Measurements from ENCODE around the gene SHOC2. TPM values are rescaled to one million over a fixed set of nuclear protein-coding genes. Genes with fewer than 3 reads are reported as not detected.
"Not testable (repeated sequence)": the region's sequence is repeated elsewhere in the genome, so short reads cannot be mapped to it uniquely, and the experiment has no call there.

Gene SHOC2
- total RNA-seq, 1 experiment from 2014 or later = 17.9 TPM

GRCh38 chr10:110897184-110897583 lies 22.2 kb upstream of the SHOC2 start:
- no peak for DNase-seq (ENCODE audit: low read depth)
- in situ Hi-C loops (cut with HindIII; ENCODE audit: low pct_unique_long_range_greater_than_20kb, low sequenced_read_pairs) = no loop called here

DNA sequence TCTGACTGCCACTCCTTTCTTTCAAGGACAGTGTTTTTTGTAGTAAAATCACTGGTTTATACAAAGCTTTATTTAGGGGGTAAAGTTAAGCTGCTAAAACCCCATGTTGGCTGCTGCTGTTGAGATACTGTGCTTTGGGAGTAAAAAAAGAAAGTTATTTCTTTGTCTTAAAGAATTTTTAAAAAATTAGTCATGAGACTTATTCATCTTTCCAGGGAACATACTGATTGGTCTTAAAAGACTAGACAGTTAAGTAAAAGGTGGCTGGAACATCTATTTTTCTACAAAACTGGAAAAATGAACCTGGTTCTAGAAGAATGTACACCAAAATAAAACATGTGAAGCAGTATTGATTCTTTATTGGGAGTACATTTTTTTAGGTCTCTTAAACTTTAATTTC lies 21.0 kb upstream of the SHOC2 start:
- in situ Hi-C loops (cut with HindIII; ENCODE audit: low pct_unique_long_range_greater_than_20kb, low sequenced_read_pairs) = no loop called here

GRCh38 chr10:110900983-110901382 lies 18.4 kb upstream of the SHOC2 start:
- in situ Hi-C loops (cut with HindIII; ENCODE audit: low pct_unique_long_range_greater_than_20kb, low sequenced_read_pairs) = no loop called here
- DNase-seq (ENCODE audit: low read depth) = no peak

More for the DNA sequence above, 21.0 kb upstream of the SHOC2 start:
- DNase-seq (ENCODE audit: low read depth) = no peak

DNA sequence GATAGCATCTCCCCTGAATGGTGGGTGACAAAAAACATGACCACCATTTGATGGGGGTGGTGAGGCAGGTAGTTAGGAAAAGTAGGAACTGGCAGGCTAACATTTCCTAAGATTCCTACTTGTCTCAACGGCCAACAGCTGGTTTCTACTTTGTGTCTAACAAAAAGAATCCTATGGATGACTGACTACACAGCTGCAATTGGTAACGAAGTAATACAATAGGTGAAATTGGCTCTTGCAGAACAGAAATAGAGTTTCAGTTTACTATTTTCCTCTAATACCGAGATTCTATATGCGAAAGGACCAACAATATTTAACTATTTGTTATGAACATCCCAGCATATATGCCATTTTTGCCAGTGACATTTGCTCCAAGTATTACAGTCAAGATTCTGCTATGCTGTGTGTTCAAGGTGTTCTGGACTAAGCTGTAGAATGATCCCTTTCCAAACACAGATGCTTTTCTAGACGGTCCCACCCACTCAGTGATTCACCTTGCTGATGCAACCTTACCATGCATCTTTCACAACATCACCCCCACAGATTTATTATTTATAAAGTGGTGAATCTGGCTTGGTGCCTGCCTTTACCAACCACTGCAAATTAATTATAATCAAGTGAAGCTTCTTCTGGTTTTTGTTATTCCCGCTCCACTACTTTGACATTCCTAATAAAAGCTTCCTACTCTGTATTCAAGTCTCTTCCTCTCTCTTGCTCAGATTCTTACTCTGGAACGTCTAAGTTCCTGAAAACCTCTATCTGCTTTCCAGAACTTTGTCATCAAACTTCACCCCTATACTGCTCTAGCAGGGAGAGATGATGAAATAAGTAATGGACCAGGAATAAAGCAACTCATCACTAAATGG lies 17.2 kb upstream of the SHOC2 start:
- DNase-seq (ENCODE audit: low read depth) = peak; percentile 50
- in situ Hi-C loops (cut with HindIII; ENCODE audit: low pct_unique_long_range_greater_than_20kb, low sequenced_read_pairs) = no loop called here

DNA sequence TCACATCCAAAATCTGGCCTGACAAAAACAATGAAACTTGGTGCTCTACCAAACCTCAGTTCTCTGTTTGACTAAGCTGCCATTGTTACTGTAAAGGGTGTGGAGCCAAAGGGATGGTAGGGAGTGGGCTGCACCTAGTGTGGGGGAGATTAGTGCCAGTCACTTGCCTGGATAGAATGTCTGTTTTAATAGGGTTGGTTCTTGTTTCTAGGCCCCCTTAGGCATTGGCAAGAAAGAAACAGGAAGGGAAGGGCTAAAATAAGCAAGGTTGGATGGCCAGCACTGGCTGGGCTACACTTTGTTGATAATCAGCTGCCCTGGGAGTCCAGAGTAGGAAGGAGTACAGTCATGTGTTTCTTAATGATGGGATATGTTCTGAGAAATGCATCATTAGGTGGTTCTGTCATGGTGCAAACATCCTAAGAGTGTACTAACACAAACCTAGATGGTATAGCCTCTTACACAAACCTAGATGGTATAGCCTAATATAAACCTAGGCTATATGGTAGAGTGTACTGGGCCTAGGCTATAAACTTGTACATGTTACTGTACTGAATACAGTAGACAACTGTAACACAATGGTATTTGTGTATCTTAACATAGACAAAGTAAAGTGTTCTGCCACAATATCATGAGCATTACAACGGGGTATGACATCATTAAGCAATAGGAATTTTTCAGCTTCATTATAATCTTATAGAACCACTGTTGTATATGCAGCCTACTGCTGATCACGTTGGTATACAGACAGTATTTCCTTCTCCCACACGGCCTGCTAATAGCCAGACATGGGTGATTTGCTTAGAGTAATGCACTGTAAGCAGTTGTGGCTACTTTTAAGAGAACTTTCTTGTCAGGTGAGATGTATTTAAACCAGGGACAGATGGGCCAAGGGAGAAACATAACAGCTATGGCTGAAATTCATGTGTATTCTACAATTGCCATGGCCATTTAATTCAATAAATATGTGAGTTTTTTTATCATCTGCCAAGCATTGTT lies 15.8 kb upstream of the SHOC2 start:
- in situ Hi-C loops (cut with HindIII; ENCODE audit: low pct_unique_long_range_greater_than_20kb, low sequenced_read_pairs) = no loop called here

DNA sequence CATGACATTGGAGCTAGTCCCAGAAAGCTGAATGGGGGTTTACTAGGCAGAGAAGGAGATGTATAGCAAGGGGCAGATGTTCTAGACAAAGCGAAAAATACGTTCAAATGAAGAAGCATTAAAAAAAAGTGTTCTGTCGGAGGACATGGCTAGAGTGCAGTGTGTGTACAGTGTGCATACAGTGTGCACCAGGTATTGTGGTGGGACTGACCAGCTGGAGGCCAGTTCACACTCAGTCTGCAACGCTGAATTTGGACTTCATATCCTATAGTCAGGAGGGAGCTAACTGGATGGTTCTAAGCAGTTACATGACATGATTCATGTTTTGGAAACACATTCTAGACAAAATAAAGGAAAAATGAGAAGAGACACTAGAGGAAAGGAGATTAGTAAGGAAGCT lies 9.3 kb upstream of the SHOC2 start:
- no peak for DNase-seq (ENCODE audit: low read depth)
- in situ Hi-C loops (cut with HindIII; ENCODE audit: low pct_unique_long_range_greater_than_20kb, low sequenced_read_pairs) = no loop called here

More for the DNA sequence above, 15.8 kb upstream of the SHOC2 start:
- DNase-seq (ENCODE audit: low read depth) = no peak

- in situ Hi-C loops (cut with HindIII; ENCODE audit: low pct_unique_long_range_greater_than_20kb, low sequenced_read_pairs) = no loop called here
- no peak for DNase-seq (ENCODE audit: low read depth)
Observed at GRCh38 chr10:110912374-110912773, 7.0 kb upstream of the SHOC2 start.

DNA sequence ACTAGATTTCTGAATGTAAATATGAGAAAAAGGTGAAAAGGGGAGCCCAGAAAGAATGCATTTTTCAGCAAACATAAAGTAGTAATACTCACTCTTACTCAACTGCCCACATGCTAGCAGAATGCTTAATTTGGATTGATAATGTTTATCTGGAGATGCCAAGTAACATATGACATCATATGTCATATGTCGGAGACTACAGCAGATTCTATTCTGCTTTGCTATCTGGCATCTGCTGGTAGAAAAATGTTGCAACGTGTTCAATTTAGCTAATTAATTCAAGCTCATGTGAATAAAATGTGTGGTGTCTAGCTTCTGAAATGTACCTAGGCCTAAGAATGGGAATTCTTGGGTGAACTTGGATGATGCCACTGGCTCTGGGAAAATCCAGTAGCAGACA lies 5.0 kb upstream of the SHOC2 start:
- no peak for DNase-seq (ENCODE audit: low read depth)
- in situ Hi-C loops (cut with HindIII; ENCODE audit: low pct_unique_long_range_greater_than_20kb, low sequenced_read_pairs) = no loop called here

DNA sequence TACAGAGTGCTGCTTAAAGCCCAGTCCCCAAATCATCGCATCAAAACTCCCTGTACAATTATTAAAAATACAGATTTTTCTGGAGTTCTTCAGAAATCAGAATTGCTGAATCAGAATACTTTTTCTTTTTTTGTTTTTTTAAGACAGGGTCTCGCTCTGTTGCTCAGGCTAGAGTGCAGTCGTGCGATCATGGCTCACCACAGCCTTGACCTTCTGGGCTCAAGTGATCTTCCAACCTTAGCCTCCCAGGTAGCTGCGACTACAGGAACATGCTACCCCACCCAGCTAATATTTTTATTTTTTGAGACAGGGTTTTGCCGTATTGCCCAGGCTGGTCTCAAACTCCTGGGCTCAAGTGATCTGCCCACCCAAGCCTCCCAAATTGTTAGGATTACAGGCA lies 4.4 kb upstream of the SHOC2 start:
- peak; percentile 74 for DNase-seq (ENCODE audit: low read depth)
- in situ Hi-C loops (cut with HindIII; ENCODE audit: low pct_unique_long_range_greater_than_20kb, low sequenced_read_pairs) = no loop called here

DNA sequence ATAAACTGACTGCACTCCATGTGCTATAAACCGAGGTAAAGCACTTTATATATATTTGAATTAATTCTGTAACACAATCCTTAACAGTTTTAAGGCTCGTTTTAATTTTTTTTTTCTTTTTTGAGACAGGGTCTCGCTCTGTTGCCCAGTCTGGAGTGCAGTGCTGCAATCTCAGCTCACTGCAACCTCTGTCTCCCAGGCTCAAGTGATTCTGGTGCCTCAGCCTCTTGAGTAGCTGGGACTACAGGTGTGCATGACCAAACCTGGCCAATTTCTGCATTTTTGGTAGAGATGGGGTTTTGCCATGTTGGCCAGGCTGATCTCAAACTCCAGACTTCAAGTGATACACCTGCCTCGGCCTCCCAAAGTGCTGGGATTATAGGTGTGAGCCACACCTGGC lies 3.8 kb upstream of the SHOC2 start:
- in situ Hi-C loops (cut with HindIII; ENCODE audit: low pct_unique_long_range_greater_than_20kb, low sequenced_read_pairs); DNase-seq (ENCODE audit: low read depth): not testable (repeated sequence)

- in situ Hi-C loops (cut with HindIII; ENCODE audit: low pct_unique_long_range_greater_than_20kb, low sequenced_read_pairs) = no loop called here
- peak; percentile 82 for DNase-seq (ENCODE audit: low read depth)
Observed at GRCh38 chr10:110916554-110917346, 2.7 kb upstream of the SHOC2 start.

GRCh38 chr10:110918269-110918642 lies 1.1 kb upstream of the SHOC2 start:
- no peak for DNase-seq (ENCODE audit: low read depth)
- in situ Hi-C loops (cut with HindIII; ENCODE audit: low pct_unique_long_range_greater_than_20kb, low sequenced_read_pairs) = no loop called here

- peak; percentile 100 for DNase-seq (ENCODE audit: low read depth)
- in situ Hi-C loops (cut with HindIII; ENCODE audit: low pct_unique_long_range_greater_than_20kb, low sequenced_read_pairs) = no loop called here
Observed at GRCh38 chr10:110918643-110919348, 608 bp upstream of the SHOC2 start, which contains the start of gene BBIP1. Gene BBIP1, minus strand, starts transcription at chr10:110919180. Its CDS starts 1,023 bp downstream, at chr10:110918157.

DNA sequence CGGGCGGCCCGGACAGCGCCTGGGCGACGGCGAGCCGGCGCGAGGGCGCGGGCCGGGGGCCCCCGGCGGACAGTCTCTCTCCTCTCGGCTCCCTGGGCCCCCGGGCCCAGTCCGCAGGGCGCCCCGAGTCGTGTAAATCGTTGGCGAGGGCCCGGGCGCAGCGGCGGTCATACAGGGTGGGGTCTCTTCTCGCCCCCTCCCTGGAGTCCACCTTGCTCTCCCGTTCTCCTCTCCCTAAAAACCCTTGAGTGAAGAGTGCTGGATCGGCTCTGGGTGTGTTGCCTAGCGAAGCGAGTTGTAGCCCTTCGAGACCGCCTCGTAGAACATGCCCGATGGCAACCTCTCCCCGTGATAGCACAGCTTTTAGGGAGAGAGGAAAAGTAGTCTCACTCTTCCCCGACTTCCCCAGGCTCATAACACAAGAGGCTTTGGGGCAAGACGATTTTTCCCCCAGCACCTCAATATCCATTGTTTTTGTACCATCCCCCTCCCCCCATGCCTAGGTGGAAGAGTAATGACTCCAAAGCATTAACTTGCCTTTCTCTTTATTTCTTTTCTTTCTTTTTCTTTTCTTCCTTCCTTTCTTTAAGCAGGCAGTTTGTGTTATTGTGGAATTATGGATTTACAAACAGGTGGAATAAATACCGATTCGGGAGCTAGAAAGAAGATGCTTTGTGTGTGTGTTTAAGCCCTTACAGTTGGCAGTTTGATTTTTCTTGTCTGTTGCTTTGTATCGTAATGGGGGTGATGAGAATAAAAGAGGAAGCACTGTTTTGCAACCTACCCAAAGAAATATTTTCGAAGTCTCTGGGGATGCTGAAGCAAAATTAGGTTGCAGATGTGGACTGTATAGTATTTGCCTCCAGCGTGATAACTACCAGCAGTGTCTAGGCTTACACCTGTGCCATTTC lies 822 bp downstream of the SHOC2 start:
- in situ Hi-C loops (cut with HindIII; ENCODE audit: low pct_unique_long_range_greater_than_20kb, low sequenced_read_pairs) = no loop called here
- DNase-seq (ENCODE audit: low read depth) = peak; percentile 67

GRCh38 chr10:110923856-110924493 lies 4.6 kb downstream of the SHOC2 start:
- peak; percentile 68 for DNase-seq (ENCODE audit: low read depth)
- in situ Hi-C loops (cut with HindIII; ENCODE audit: low pct_unique_long_range_greater_than_20kb, low sequenced_read_pairs) = no loop called here

- in situ Hi-C loops (cut with HindIII; ENCODE audit: low pct_unique_long_range_greater_than_20kb, low sequenced_read_pairs) = no loop called here
- DNase-seq (ENCODE audit: low read depth) = no peak
Observed at GRCh38 chr10:110927461-110927860, 8.1 kb downstream of the SHOC2 start.

Data from Caki2 (cell line).